AG04450 (cell line): Measurements from ENCODE around the gene ACAN. TPM values are rescaled to one million over a fixed set of nuclear protein-coding genes. Genes with fewer than 3 reads are reported as not detected.

ENCODE experiments used
- CTCF ChIA-PET: fragments of 300-600, 350-600 bp; formaldehyde crosslinking; extraction: SDS; loops from one replicate; lab custom pipeline; 2022; ENCODE audit warnings: antibody characterized with exemption, inconsistent platforms; lab: Charles Lee
- POLR2A ChIA-PET: fragments of 350-600 bp; formaldehyde crosslinking; extraction: SDS; loops from one replicate; lab custom pipeline; 2021; ENCODE audit warnings: antibody characterized with exemption, inconsistent platforms; lab: Yijun Ruan, JAX
- DNase-seq: peaks from one replicate; pipeline ENCODE4 v3.0.0-alpha.2; 2011; ENCODE audit warnings: low read depth, low spot score
- H3K27ac ChIP-seq: one replicate; pipeline ENCODE4 v1.5.1; 2012; ENCODE audit warnings: low read depth, low read length, control low read depth
- H3K27me3 ChIP-seq: one replicate; pipeline ENCODE4 v1.6.0; 2012; ENCODE audit warnings: low read length; ENCODE audit not compliant: control insufficient read depth, insufficient read depth
- H3K4me3 ChIP-seq: 2 replicates; pipeline ENCODE4 v1.5.1; 2011; ENCODE audit warnings: mild to moderate bottlenecking, low read depth, low read length, control low read depth
- H3K9me3 ChIP-seq: 2 replicates; pipeline ENCODE4 v1.5.1; 2012; ENCODE audit warnings: low read length; ENCODE audit not compliant: control insufficient read depth, insufficient read depth
- CTCF ChIP-seq: IDR thresholded peaks from 2 replicates; pipeline ENCODE4 v1.5.1; 2011; ENCODE audit warnings: low read depth, low read length, control low read depth, inconsistent platforms
- polyA plus RNA-seq: library from polyadenylated mRNA; depleted of rRNA; stranded (reverse); fragments of >200 nt; gene quantifications from 2 replicates; pipeline ENCODE4 v1.2.3, GENCODE V29; 2011

Gene ACAN
- polyA plus RNA-seq, 1 experiment = 0.20 TPM

GRCh38 chr15:88765212-88765611, 38.0 kb upstream of the ACAN start:
- POLR2A ChIA-PET = no interaction called here
- H3K27ac ChIP-seq = no peak overlapping the region
- DNase-seq = no peak
- peaks cover 3% of the 10 kb centered on the region for H3K9me3 ChIP-seq
- peaks cover 17% of the 10 kb centered on the region for H3K27me3 ChIP-seq
- CTCF ChIA-PET = no interaction called here
- H3K4me3 ChIP-seq = no peak overlapping the region
- TF ChIP-seq CTCF = no peak

DNA sequence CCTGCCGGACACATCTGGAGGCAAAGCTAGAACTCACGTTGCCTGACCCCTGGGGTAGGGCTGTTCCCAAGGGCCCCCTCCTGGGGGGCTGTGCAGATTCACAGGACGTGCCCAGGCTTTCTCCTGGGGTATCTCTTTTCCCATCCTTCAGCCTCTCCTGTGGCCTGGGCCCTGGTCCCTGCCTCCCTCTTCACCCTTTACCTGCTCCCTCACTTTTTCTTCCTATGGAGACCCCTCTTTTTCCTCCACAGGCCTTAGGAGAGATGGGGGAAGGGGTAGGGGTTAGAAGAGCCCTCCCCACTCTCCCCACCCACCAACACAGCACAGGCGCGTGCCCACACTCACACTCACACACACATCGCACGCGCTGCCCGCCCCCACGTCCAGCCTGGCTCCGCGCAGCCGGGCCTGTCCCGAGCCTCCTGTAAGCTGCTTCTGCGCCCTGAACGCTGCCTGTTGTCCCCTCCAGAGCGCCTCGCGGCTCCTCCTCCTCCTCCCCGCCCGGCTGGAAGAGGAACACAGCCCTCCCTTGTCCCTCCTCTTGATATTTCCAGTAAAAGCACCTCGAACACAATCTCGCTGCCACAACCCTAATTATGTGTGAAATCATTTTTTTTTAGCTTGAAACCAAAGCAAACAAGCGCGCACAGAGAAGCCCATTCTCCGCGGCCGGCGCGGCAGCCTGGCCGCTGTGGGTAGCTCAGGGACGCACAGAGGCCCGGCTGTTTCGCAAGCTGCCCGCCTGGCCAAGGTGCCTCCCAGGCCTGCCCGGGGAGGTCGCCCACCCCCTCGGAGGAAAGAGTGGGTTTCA, 33.9 kb upstream of the ACAN start:
- no peak for DNase-seq
- peak overlapping the region; percentile 29 for H3K4me3 ChIP-seq
- CTCF ChIA-PET = no interaction called here
- peaks cover 15% of the 10 kb centered on the region for H3K27me3 ChIP-seq
- H3K9me3 ChIP-seq = no peaks in the 10 kb centered on the region; the same call in 1 of the 2 replicates
- POLR2A ChIA-PET = no interaction called here
- no peak overlapping the region for H3K27ac ChIP-seq
- no peak for TF ChIP-seq CTCF

- Histone ChIP-seq H3K4me3 (no peak overlapping the region), H3K9me3 (no peaks in the 10 kb centered on the region), H3K27me3 (peaks cover 7% of the 10 kb centered on the region), H3K27ac (no peak overlapping the region)
- DNase-seq = no peak
- ChIA-PET POLR2A (no interaction called here), CTCF (no interaction called here)
- TF ChIP-seq CTCF = no peak
These were observed 27.5 kb upstream of the ACAN start for GRCh38 chr15:88775776-88776175.

GRCh38 chr15:88776646-88777045, 26.6 kb upstream of the ACAN start:
- CTCF ChIA-PET = no interaction called here
- POLR2A ChIA-PET = no interaction called here
- peaks cover 3% of the 10 kb centered on the region for H3K27me3 ChIP-seq
- no peak for TF ChIP-seq CTCF
- no peak for DNase-seq
- H3K27ac ChIP-seq = no peak overlapping the region
- H3K9me3 ChIP-seq = no peaks in the 10 kb centered on the region
- no peak overlapping the region for H3K4me3 ChIP-seq

- Histone ChIP-seq H3K9me3 (no peaks in the 10 kb centered on the region), H3K4me3 (no peak overlapping the region), H3K27me3 (peaks cover 3% of the 10 kb centered on the region), H3K27ac (no peak overlapping the region)
- POLR2A ChIA-PET = interaction anchor here (0.7 kb wide), 1 partner anchor 116 kb away, joined by 15 read pairs; no protein-coding TSS in a partner anchor
- DNase-seq = no peak
- TF ChIP-seq CTCF = no peak
- CTCF ChIA-PET = no interaction called here
These were observed 23.3 kb upstream of the ACAN start for GRCh38 chr15:88779944-88780343.
